BJ (cell line): ENCODE measurements around the gene TOPBP1. TPM values are rescaled to one million over a fixed set of nuclear protein-coding genes. Genes with fewer than 3 reads are reported as not detected.

ENCODE experiments used
- CTCF ChIA-PET: fragments of 350-600 bp; formaldehyde crosslinking; extraction: SDS; loops from one replicate; lab custom pipeline; 2021; ENCODE audit warnings: antibody characterized with exemption, inconsistent platforms; lab: Yijun Ruan, JAX
- POLR2A ChIA-PET: fragments of 300-600 bp; sonication (Branson Sonifier 250); formaldehyde crosslinking; extraction: SDS; loops from one replicate; lab custom pipeline; 2021; ENCODE audit warnings: antibody characterized with exemption; lab: Charles Lee
- DNase-seq: peaks from one replicate; pipeline ENCODE4 v3.0.0-alpha.2; 2011; ENCODE audit warnings: low read depth
- H3K27me3 ChIP-seq: 2 replicates; pipeline ENCODE4 v1.6.0; 2011; ENCODE audit warnings: low read length; ENCODE audit not compliant: control insufficient read depth, insufficient read depth
- H3K36me3 ChIP-seq: 2 replicates; pipeline ENCODE4 v1.5.1; 2011; ENCODE audit warnings: low read length; ENCODE audit not compliant: control insufficient read depth, insufficient read depth
- H3K4me3 ChIP-seq: 2 replicates; pipeline ENCODE4 v1.5.1; 2011; ENCODE audit warnings: low read depth, mild to moderate bottlenecking, control low read depth, low read length
- polyA plus RNA-seq: library from polyadenylated mRNA; depleted of rRNA; stranded (reverse); fragments of >200 nt; gene quantifications from 2 replicates; pipeline ENCODE4 v1.2.3, GENCODE V29; 2011
- TF ChIP-seq, protein P1 (sequence below): IDR thresholded peaks from 2 replicates; pipeline ENCODE4 v1.5.1; 2011; ENCODE audit warnings: low read depth, mild to moderate bottlenecking, control low read depth, inconsistent platforms, low read length, moderate library complexity; ENCODE audit not compliant: insufficient read depth

The TOPBP1 gene
- polyA plus RNA-seq, 1 experiment: 18.9 TPM

DNA sequence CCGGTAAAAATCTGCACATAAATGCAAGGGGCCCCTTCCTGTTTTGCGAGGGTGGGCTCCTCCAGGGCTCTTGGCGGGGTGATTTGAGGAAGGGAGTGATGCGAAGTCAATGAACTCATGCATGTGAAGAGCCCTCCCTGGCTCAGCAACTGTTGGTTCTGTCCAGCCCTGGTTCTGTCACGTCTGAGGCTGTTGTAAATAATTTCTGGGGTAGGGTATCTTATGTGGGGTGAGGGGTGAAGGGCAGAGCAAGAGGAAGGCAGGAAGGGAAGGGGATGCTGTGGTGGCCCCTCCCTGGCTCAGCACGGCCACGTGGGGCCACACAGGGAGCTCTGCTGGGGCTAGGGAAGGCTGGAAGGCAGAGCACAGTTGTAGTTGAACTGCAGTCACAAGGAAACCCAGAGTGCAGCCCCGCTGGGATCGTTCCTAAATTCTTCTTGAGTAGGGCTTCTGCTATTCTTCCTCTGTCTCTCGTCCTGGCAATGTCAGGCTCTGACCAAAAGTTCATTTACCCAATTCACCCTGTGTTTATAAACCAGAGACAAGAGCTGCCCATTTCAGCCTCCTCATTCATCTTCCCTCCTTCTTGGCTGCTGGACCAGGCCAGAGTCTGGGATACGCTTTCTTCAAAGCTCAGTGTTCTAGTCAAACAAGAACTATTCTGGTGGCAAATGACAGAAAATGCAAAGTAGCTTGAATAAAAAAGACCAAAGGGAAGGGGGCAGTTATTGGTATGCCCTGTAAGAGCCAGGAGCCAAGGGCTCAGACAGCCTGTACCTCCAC lies 14.8 kb upstream of the TOPBP1 start:
- Histone ChIP-seq H3K27me3 (peaks cover 19% of the 10 kb centered on the region), H3K36me3 (no peaks in the 10 kb centered on the region), H3K4me3 (no peak overlapping the region)
- TF ChIP-seq, protein P1, sequence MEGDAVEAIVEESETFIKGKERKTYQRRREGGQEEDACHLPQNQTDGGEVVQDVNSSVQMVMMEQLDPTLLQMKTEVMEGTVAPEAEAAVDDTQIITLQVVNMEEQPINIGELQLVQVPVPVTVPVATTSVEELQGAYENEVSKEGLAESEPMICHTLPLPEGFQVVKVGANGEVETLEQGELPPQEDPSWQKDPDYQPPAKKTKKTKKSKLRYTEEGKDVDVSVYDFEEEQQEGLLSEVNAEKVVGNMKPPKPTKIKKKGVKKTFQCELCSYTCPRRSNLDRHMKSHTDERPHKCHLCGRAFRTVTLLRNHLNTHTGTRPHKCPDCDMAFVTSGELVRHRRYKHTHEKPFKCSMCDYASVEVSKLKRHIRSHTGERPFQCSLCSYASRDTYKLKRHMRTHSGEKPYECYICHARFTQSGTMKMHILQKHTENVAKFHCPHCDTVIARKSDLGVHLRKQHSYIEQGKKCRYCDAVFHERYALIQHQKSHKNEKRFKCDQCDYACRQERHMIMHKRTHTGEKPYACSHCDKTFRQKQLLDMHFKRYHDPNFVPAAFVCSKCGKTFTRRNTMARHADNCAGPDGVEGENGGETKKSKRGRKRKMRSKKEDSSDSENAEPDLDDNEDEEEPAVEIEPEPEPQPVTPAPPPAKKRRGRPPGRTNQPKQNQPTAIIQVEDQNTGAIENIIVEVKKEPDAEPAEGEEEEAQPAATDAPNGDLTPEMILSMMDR: no peak
- POLR2A ChIA-PET: no interaction called here
- CTCF ChIA-PET: no interaction called here
- no peak for DNase-seq

DNA sequence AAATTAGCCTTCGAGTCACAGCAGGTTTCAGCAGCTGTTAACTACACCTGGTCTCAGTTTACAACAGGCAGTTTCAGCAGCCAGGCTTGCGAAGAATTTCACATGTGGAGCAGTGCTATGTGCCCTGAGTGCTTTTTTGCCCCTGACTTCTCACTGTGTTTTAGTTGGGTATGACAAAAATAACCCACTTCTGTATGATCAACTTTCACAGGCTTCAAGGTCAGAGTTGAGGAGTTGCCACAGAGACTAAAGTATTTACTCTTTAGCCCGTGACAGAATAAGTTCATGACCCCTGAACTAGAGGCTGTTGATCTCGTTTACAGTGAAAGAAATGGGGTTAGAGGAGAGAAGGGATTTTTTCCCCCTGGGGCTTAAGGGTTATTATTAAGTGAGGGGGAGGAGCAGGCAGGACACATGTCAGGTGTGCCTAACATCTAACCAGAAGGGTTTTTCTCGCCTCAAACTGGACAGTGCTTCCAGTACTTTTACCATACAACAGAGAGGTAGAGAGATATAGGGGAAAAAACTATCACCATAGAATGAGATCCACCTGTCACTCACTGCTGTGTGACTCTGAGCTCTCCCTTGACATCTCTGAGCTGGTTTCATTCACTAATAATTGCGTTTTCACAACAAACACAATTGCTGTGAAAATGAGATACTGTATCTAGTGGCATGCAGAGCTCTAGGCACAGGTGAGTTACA lies 14.0 kb upstream of the TOPBP1 start:
- Histone ChIP-seq H3K27me3 (peaks cover 19% of the 10 kb centered on the region), H3K4me3 (no peak overlapping the region), H3K36me3 (no peaks in the 10 kb centered on the region)
- TF ChIP-seq, protein P1: no peak
- ChIA-PET CTCF (no interaction called here), POLR2A (no interaction called here)
- DNase-seq: no peak

DNA sequence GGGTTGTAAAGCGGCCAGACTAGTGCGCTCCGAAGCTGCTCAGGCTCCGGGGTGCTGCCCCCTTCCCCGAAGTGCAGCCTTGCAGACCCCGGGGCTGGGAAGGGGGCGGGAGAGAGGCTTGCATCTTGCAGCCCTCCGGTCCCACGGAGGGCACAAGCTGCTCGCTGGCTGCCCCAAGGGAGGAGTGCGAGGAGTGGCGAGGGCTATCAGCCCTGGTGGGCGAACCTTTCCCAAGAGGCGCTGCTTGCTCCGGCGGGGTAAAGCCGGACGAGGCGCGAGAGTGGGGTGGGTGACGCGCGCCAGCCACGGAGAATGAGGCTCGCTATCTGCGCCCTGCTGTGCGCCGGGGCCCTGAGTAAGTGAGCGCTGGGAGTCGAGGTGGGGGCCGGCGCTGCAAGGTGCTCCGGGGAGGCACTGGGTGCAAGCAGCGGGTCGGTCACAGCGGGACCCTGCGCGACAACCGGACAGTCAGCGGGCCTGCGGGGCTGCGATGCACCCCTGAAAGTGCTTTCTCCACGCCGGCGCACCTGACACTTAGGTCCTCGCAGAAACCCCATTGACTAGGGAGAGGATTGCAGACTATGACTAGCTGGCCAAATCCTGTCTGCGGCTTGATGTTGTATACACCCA lies 12.7 kb upstream of the TOPBP1 start:
- Histone ChIP-seq H3K4me3 (no peak overlapping the region), H3K36me3 (no peaks in the 10 kb centered on the region), H3K27me3 (peaks cover 19% of the 10 kb centered on the region)
- ChIA-PET POLR2A (no interaction called here), CTCF (no interaction called here)
- DNase-seq: no peak
- TF ChIP-seq, protein P1: no peak

DNA sequence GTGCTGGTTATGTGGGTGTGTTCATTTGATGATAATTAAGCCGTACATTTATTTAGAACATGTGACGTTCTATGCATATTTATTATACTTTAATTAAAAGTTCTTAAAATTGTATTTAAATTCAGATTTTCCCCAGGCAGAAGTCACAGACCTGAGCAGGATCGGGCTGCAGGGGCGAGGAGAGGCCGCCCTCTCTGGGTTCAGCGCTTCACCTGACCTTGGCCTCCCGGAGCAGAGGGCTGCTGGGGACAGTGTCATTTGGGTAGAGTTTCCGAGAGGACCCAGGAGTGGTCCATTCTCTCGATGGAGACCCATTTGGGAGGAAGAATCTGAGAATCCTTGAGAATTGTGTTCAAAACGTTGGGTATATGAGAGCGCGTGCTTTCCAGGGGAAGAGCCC lies 12.0 kb upstream of the TOPBP1 start:
- TF ChIP-seq, protein P1: no peak
- ChIA-PET POLR2A (no interaction called here), CTCF (no interaction called here)
- no peak for DNase-seq
- Histone ChIP-seq H3K27me3 (peaks cover 19% of the 10 kb centered on the region), H3K36me3 (no peaks in the 10 kb centered on the region), H3K4me3 (no peak overlapping the region)

DNA sequence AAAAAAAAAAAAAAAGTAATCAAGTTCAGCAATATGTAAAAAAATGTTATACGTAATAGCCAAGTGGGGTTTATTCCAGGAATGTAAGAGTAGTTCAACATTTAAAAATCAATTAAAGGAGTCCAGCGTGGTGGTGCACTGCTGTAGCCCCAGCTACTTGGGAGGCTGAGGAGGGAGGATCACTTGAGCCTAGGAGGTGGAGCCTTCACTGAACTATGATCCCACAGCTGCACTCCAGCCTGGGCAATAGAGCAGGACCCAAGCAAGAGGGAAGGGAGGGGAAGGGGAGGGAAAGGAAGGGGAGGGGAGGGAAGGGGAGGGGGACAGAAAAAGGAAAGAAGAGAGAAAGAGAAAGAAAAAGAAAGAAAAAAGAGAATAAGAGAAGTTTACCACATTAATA lies 10.7 kb upstream of the TOPBP1 start:
- ChIA-PET CTCF (interaction anchor here (0.7 kb wide), 1 partner anchor 11 kb away, joined by 3 read pairs; no protein-coding TSS in a partner anchor), POLR2A (no interaction called here)
- H3K36me3 ChIP-seq: no peaks in the 10 kb centered on the region

More for the DNA sequence above, 10.7 kb upstream of the TOPBP1 start:
- H3K27me3 ChIP-seq: peaks cover 19% of the 10 kb centered on the region
- no peak for DNase-seq
- H3K4me3 ChIP-seq: no peak overlapping the region
- TF ChIP-seq, protein P1: no peak
